Uterus (tissue), 2 donors: ENCODE measurements around the gene PYCARD.

Source experiments
- POLR2A ChIP-seq, 2 donors: fragments of 450-650 bp; IDR thresholded peaks; one replicate each; pipeline ENCODE4 v1.6.1; 2016; ENCODE audit warnings: antibody characterized with exemption in 2 of 2, mild to moderate bottlenecking in 1 of 2, moderate library complexity in 1 of 2
- TF ChIP-seq, protein P1 (sequence below), 4 experiments: fragments of 200-600 bp in 2 of 4; fragments of 450-650 bp in 2 of 4; sonication (generic) in 2 of 4; IDR thresholded peaks; one replicate each; pipeline ENCODE4 v1.5.1; 2016 to 2019; ENCODE audit warnings: antibody characterized with exemption in 4 of 4, mild to moderate bottlenecking in 2 of 4, moderate library complexity in 1 of 4

DNA sequence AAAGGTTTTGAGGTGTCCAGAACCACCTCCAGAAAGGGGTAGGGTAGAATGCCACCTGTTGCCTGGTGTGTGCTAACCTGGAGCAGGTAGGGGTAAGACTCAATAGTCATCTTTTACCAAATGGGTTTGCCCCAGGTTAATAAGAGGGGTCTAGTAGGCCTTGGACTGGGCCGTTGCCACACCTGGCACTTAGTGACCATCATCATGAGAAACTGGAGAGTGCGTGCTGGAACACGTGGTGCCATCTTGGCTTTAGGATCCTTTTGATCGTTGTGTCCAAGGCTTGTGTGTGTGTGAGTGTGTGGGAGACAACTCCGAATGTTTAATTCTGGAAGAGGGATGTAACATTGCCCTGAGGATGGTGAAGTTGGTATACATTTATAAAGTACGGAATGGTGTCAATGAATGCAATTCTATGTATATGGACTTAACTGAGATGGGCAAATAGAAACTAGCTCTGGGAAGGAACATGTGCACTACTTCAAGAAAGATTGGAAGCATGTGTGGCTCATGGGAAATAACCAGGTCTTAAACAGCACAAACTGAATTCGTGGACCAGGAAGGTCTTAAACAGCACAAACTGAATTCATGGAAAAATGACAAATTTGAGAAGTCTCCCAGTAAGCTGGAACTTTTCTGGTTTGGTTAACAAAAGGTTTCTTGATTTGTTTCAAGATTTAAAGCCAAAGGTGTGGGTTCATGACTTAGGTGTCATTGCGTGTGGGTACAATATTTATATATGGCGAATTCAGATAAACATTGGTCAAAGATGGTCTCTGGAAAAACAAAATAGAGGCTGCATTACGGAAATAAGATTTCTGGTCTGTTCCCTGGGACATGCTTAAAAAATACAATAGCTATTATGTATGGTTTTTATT lies 15.4 kb downstream of the PYCARD start:
- TF ChIP-seq, protein P1, sequence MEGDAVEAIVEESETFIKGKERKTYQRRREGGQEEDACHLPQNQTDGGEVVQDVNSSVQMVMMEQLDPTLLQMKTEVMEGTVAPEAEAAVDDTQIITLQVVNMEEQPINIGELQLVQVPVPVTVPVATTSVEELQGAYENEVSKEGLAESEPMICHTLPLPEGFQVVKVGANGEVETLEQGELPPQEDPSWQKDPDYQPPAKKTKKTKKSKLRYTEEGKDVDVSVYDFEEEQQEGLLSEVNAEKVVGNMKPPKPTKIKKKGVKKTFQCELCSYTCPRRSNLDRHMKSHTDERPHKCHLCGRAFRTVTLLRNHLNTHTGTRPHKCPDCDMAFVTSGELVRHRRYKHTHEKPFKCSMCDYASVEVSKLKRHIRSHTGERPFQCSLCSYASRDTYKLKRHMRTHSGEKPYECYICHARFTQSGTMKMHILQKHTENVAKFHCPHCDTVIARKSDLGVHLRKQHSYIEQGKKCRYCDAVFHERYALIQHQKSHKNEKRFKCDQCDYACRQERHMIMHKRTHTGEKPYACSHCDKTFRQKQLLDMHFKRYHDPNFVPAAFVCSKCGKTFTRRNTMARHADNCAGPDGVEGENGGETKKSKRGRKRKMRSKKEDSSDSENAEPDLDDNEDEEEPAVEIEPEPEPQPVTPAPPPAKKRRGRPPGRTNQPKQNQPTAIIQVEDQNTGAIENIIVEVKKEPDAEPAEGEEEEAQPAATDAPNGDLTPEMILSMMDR (IDR thresholded peaks at IDR 0.05): no peak
- TF ChIP-seq POLR2A (IDR thresholded peaks at IDR 0.05): no peak
